GM23338 (cell line): ENCODE results near the gene GIPC1.

ENCODE experiments used
- CREB1 ChIP-seq: fragments of 250-450 bp; sonication (Bioruptor Pico); IDR thresholded peaks from 2 replicates; pipeline ENCODE4 v1.5.0; 2020; ENCODE audit warnings: low read depth, mild to moderate bottlenecking, moderate library complexity
- EZH2 ChIP-seq: fragments of 200-600 bp; sonication (generic); IDR thresholded peaks from one replicate; pipeline ENCODE4 v1.8.0; 2017; ENCODE audit warnings: antibody characterized with exemption, mild to moderate bottlenecking, low read depth; ENCODE audit not compliant: unreplicated experiment
- EZH2phosphoT487 ChIP-seq: fragments of 200-600 bp; sonication (generic); IDR thresholded peaks from one replicate; pipeline ENCODE4 v1.8.1; 2018; ENCODE audit warnings: antibody characterized with exemption; ENCODE audit not compliant: unreplicated experiment
- JUNB ChIP-seq: IDR thresholded peaks from one replicate; pipeline ENCODE4 v1.6.1; 2016; ENCODE audit warnings: antibody characterized with exemption; ENCODE audit not compliant: unreplicated experiment
- NANOG ChIP-seq: IDR thresholded peaks from 2 replicates; pipeline ENCODE4 v1.6.1; 2016; ENCODE audit warnings: antibody characterized with exemption, borderline replicate concordance
- POLR2AphosphoS5 ChIP-seq: IDR thresholded peaks from 2 replicates; pipeline ENCODE4 v1.6.1; 2016; ENCODE audit warnings: antibody characterized with exemption, low read depth
- REST ChIP-seq: IDR thresholded peaks from one replicate; pipeline ENCODE4 v1.6.1; 2018; ENCODE audit warnings: antibody characterized with exemption; ENCODE audit not compliant: unreplicated experiment
- ZNF114 ChIP-seq: fragments of 250-450 bp; sonication (Bioruptor Pico); IDR thresholded peaks from 2 replicates; pipeline ENCODE4 v1.5.0; 2020; ENCODE audit warnings: mild to moderate bottlenecking, moderate library complexity
- TF ChIP-seq, protein P1 (sequence below), 2 experiments: fragments of 200-600 bp in 1 of 2; sonication (generic) in 1 of 2; conservative IDR thresholded peaks; 2 replicates each; pipeline versions ENCODE4 v1.5.1 to v1.6.1; 2016 to 2017; ENCODE audit warnings: antibody characterized with exemption in 2 of 2, low read depth in 2 of 2, mild to moderate bottlenecking in 2 of 2, moderate library complexity in 1 of 2
- TF ChIP-seq, protein P2 (sequence below): IDR thresholded peaks from 2 replicates; pipeline ENCODE4 v1.6.1; 2016; ENCODE audit warnings: antibody characterized with exemption

DNA sequence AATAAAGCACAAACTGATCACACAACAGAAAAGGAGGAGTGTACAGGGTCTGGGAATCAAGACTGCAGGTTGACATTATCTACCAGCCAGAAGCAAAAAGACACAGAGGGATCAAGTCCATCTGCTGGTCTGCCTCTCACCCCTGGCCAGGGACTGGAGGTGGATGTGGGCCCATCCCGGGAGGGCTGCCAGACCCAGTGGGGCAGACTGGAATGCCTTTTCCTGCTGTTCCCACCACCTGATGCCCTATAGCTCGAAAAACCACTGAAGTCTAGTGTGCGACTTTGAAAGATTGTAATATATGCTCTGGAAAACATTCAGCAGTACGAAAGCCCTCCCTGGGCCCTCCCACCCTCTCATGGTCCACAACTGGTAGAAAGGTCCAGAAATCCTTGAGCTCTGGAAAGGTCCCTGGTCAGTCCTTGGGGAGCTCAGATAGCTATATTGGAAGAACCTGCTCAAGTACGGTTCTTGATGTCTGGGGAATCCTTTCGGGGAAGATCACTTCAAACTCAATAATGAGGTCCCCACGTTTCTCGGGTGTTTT is 19.6 kb upstream of the GIPC1 start:
- TF ChIP-seq EZH2phosphoT487: no peak
- TF ChIP-seq, protein P1, sequence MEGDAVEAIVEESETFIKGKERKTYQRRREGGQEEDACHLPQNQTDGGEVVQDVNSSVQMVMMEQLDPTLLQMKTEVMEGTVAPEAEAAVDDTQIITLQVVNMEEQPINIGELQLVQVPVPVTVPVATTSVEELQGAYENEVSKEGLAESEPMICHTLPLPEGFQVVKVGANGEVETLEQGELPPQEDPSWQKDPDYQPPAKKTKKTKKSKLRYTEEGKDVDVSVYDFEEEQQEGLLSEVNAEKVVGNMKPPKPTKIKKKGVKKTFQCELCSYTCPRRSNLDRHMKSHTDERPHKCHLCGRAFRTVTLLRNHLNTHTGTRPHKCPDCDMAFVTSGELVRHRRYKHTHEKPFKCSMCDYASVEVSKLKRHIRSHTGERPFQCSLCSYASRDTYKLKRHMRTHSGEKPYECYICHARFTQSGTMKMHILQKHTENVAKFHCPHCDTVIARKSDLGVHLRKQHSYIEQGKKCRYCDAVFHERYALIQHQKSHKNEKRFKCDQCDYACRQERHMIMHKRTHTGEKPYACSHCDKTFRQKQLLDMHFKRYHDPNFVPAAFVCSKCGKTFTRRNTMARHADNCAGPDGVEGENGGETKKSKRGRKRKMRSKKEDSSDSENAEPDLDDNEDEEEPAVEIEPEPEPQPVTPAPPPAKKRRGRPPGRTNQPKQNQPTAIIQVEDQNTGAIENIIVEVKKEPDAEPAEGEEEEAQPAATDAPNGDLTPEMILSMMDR (conservative IDR thresholded peaks at IDR 0.05; ENCODE audit: low read depth in 2 of 2): no peak
- no peak for TF ChIP-seq EZH2
- TF ChIP-seq, protein P2, sequence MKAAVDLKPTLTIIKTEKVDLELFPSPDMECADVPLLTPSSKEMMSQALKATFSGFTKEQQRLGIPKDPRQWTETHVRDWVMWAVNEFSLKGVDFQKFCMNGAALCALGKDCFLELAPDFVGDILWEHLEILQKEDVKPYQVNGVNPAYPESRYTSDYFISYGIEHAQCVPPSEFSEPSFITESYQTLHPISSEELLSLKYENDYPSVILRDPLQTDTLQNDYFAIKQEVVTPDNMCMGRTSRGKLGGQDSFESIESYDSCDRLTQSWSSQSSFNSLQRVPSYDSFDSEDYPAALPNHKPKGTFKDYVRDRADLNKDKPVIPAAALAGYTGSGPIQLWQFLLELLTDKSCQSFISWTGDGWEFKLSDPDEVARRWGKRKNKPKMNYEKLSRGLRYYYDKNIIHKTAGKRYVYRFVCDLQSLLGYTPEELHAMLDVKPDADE: no peak
- TF ChIP-seq NANOG: no peak
- no peak for TF ChIP-seq JUNB
- TF ChIP-seq POLR2AphosphoS5: no peak
- no peak for TF ChIP-seq ZNF114 (CRISPR knock-in tag)
- TF ChIP-seq CREB1 (CRISPR knock-in tag): no peak
- no peak for TF ChIP-seq REST
